Panc1 (cell line): ENCODE measurements around the gene KLHL35.

Experiments
- POLR2AphosphoS5 ChIP-seq: IDR thresholded peaks from 2 replicates; pipeline ENCODE4 v1.6.1; 2012; ENCODE audit warnings: mild to moderate bottlenecking, low read depth, low read length, moderate library complexity
- SIN3A ChIP-seq: IDR thresholded peaks from 2 replicates; pipeline ENCODE4 v1.6.1; 2012; ENCODE audit warnings: low read depth, mild to moderate bottlenecking, low read length, moderate library complexity, borderline replicate concordance; ENCODE audit not compliant: insufficient read depth
- TCF7L2 ChIP-seq: IDR thresholded peaks from 2 replicates; pipeline ENCODE4 v1.6.1; 2011; ENCODE audit warnings: mild to moderate bottlenecking, low read depth, low read length, inconsistent platforms
- TF ChIP-seq, protein P1 (sequence below): fragments of 450-650 bp; IDR thresholded peaks from 2 replicates; pipeline ENCODE4 v1.5.1; 2017; ENCODE audit warnings: mild to moderate bottlenecking
- TF ChIP-seq, protein P2 (sequence below), 2 experiments: IDR thresholded peaks; 2 replicates each; pipeline ENCODE4 v1.6.1; 2011 to 2012; ENCODE audit warnings: low read depth in 2 of 2, control low read depth in 1 of 2, low read length in 1 of 2, mild to moderate bottlenecking in 1 of 2, moderate library complexity in 1 of 2; ENCODE audit not compliant: insufficient read depth in 1 of 2

DNA sequence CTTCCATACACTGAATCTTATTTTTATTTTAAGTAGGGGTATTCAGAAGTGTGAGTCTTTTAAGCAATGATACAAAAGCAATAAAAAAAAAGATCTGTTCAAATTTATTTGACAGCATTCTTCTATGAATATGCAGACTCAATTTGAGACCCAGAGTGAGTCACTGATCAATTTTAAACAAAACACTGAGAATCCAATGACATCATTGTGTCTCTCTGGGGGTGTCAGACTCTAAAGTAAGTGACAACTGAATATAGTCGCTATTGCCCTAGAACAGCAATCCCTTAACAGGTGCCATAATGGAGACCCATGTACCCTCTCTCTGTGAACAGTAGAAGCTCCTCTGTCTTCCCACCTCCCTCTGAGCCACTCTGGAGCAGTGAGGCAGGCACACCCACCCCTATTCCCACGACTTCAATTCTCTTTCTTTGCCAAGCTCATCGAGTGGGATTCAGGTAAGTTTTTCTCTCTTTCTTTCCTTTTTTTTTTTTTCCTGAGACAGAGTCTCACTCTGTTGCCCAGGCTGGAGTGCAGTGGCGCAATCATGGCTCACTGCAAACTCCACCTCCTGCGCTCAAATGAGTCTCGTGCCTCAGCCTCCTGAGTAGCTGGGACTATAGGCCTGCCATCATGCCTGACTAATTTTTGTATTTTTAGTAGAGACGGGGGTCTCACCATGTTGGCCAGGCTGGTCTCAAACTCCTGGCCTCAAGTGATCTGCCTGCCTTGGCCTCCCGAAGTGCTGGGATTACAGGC lies 38.7 kb downstream of the KLHL35 start:
- TF ChIP-seq, protein P1, sequence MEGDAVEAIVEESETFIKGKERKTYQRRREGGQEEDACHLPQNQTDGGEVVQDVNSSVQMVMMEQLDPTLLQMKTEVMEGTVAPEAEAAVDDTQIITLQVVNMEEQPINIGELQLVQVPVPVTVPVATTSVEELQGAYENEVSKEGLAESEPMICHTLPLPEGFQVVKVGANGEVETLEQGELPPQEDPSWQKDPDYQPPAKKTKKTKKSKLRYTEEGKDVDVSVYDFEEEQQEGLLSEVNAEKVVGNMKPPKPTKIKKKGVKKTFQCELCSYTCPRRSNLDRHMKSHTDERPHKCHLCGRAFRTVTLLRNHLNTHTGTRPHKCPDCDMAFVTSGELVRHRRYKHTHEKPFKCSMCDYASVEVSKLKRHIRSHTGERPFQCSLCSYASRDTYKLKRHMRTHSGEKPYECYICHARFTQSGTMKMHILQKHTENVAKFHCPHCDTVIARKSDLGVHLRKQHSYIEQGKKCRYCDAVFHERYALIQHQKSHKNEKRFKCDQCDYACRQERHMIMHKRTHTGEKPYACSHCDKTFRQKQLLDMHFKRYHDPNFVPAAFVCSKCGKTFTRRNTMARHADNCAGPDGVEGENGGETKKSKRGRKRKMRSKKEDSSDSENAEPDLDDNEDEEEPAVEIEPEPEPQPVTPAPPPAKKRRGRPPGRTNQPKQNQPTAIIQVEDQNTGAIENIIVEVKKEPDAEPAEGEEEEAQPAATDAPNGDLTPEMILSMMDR, result no peak
- TF ChIP-seq POLR2AphosphoS5, result no peak
- TF ChIP-seq, protein P2, sequence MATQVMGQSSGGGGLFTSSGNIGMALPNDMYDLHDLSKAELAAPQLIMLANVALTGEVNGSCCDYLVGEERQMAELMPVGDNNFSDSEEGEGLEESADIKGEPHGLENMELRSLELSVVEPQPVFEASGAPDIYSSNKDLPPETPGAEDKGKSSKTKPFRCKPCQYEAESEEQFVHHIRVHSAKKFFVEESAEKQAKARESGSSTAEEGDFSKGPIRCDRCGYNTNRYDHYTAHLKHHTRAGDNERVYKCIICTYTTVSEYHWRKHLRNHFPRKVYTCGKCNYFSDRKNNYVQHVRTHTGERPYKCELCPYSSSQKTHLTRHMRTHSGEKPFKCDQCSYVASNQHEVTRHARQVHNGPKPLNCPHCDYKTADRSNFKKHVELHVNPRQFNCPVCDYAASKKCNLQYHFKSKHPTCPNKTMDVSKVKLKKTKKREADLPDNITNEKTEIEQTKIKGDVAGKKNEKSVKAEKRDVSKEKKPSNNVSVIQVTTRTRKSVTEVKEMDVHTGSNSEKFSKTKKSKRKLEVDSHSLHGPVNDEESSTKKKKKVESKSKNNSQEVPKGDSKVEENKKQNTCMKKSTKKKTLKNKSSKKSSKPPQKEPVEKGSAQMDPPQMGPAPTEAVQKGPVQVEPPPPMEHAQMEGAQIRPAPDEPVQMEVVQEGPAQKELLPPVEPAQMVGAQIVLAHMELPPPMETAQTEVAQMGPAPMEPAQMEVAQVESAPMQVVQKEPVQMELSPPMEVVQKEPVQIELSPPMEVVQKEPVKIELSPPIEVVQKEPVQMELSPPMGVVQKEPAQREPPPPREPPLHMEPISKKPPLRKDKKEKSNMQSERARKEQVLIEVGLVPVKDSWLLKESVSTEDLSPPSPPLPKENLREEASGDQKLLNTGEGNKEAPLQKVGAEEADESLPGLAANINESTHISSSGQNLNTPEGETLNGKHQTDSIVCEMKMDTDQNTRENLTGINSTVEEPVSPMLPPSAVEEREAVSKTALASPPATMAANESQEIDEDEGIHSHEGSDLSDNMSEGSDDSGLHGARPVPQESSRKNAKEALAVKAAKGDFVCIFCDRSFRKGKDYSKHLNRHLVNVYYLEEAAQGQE (IDR thresholded peaks at IDR 0.05; ENCODE audit: insufficient read depth in 1 of 2, low read depth in 2 of 2, low read length in 1 of 2), result no peak
- no peak for TF ChIP-seq SIN3A
- no peak for TF ChIP-seq TCF7L2
